Adipose tissue (tissue), 3 donors: Measurements from ENCODE around the gene PPP2R5B. TPM values are rescaled to one million over a fixed set of nuclear protein-coding genes. Genes with fewer than 3 reads are reported as not detected.

Experiments
- H3K27ac ChIP-seq: one replicate; pipeline ENCODE4 v1.5.1; 2013; ENCODE audit warnings: low read depth, low read length
- WGBS, 3 donors: extraction: QIAGEN DNeasy Blood & Tissue Kit; methylation state at CpG; one replicate each; pipeline ENCODE4 v1.1.7; 2013; 5-methylcytosine and 5-hydroxymethylcytosine counted together
- polyA plus RNA-seq, 3 donors: library from polyadenylated mRNA; stranded (reverse); fragments of 200-250 nt; gene quantifications; one replicate each; pipeline ENCODE4 v1.2.3, GENCODE V29; 2013
- donor health status: healthy with polysubstance abuse.
- donor health status: Bipolar disorder and iron deficiency.
- donor health status: healthy.

Gene PPP2R5B
- polyA plus RNA-seq, 3 donors = 10.0 to 17.9 (median 13.0) TPM

DNA sequence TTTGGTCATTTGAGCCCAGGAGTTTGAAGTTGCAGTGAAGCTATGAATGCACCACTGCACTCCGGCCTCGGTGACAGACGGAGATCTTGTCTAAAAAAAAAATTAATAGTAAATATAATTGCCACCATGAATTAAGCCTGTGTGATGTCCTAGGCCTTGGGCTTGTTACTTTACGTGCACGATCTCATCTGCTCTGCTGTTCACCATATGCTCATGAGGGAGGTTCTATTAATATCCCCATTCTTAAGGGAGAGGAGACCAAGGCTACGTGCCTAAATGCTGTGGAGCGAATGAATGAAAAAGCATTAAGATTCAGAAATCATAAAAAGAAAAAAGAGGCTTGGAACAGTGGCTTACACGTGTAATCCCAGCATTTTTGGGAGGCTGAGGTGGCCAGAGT, 4.9 kb upstream of the PPP2R5B start:
- no peak overlapping the region for H3K27ac ChIP-seq
- 82 to 88% (median 86%) methylated on average over 8 of the region's 8 CpGs for WGBS, 3 donors

- H3K27ac ChIP-seq = no peak overlapping the region
- 73 to 85% (median 83%) methylated on average over 2 of the region's 2 CpGs for WGBS, 3 donors
These were observed 4.4 kb upstream of the PPP2R5B start for GRCh38 chr11:64920124-64920523.

DNA sequence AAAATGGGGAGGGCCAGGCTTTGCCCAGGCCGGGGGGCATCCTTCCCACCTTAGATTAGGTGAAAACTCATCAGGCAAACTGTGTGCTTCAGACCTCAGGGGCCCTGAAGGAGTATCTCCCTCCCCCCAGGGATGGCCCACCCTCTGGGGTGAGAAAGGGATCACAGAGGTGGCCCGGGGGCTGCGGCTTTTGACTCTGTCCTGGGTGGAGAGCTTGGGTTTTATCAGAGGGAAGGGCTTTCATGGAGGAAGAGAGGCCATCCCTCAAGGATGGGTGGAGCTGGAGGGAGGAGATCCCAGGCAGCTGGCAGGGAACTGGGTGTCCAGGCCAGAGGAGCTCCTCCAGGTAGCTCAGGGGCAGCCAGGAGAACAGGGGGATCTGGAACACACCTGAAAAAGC, 3.1 kb upstream of the PPP2R5B start:
- WGBS, 3 donors = 53 to 63% (median 54%) methylated on average over 3 of the region's 3 CpGs
- no peak overlapping the region for H3K27ac ChIP-seq

- H3K27ac ChIP-seq = no peak overlapping the region
- WGBS, 3 donors = 91 to 94% (median 92%) methylated on average over 11 of the region's 11 CpGs
These were observed 1.3 kb upstream of the PPP2R5B start for GRCh38 chr11:64923151-64923661.

DNA sequence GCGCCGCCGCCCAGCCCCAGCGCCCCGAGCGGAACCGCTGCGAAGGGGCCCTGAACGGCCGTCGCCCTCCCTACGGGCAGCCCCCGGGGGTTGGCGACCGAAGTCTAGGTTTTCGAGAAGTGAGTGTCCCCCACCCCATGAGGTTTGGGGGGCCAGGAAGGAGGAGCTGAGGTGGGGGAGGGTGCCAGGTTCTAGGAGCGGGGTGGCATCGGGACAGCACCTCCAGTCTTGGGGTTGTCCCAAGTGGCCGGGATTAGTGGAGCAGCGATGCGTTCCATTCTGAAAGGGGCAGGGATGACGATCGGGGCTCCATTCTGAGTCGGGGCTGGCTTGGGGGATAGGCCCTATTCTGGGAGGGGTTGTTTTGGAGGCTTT, 408 bp downstream of the PPP2R5B start:
- H3K27ac ChIP-seq = peak overlapping the region; percentile 83
- WGBS, 3 donors = 0 to 1% (median 0%) methylated on average over 23 to 24 of the region's 24 CpGs

GRCh38 chr11:64925536-64926436, 1.3 kb downstream of the PPP2R5B start:
- WGBS, 3 donors = 40 to 69% (median 66%) methylated on average over 22 to 24 of the region's 24 CpGs
- H3K27ac ChIP-seq = no peak overlapping the region

- no peak overlapping the region for H3K27ac ChIP-seq
- WGBS, 3 donors = 68 to 77% (median 76%) methylated on average over 21 to 22 of the region's 22 CpGs
These were observed 2.2 kb downstream of the PPP2R5B start for GRCh38 chr11:64926689-64927088.

DNA sequence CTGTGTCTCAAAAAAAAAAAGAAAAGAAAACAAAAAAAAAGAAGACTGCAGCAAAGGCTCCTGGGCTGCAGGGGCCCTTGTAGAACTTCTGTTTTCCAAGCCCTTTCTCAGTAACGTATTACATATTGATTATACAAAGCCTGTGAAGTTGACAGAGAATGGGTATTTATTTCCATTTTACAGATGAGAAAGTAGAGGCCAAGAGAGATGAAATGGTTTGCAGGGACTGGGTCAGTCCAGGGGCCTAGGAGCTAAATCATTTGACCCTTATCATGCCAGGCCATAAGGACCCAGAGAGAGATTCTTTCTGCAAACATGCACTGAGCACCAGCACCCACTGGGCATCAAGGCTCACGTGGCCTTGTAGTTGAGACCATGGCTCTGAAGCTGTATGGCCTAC, 4.5 kb downstream of the PPP2R5B start:
- no peak overlapping the region for H3K27ac ChIP-seq
- WGBS, 3 donors = 93 to 98% (median 94%) methylated on average over 2 of the region's 2 CpGs

DNA sequence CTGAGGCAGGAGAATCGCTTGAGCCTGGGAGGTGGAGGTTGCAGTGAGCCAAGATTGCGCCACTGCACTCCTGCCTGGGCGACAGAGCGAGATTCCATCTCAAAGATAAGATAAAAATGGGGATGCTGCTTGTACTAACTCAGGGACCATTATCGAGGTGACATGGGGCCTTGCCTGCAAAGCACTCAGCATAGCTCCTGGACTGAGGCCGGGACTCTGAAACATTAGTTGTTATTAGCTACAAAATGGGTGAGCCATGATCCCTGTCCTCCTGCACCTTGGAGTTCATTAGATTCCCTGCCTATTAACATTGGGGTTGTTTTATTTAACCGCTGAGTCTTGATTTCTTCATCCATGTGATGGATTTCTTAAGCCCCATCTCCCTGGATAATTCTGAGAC, 5.1 kb downstream of the PPP2R5B start:
- 88 to 95% (median 95%) methylated on average over 7 of the region's 7 CpGs for WGBS, 3 donors

DNA sequence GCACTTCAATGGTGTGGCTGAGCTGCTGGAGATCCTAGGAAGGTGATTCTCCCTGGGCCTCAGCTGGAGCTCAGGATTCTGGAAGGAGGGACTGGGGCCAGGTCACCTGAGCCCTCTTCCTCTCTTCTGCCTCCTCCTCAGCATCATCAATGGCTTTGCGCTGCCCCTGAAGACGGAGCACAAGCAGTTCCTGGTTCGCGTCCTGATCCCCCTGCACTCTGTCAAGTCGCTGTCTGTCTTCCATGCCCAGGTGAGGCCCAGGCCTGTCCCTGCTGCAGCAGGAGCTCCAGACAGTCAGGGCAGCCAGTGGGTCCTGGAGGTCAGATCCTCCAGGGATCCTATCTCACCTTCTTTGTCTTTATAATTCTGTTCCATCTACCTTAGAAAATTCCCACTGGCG, 5.9 kb downstream of the PPP2R5B start:
- 87 to 100% (median 96%) methylated on average over 6 of the region's 6 CpGs for WGBS, 3 donors
- H3K27ac ChIP-seq = no peak overlapping the region

More for the DNA sequence above, 5.1 kb downstream of the PPP2R5B start:
- no peak overlapping the region for H3K27ac ChIP-seq

GRCh38 chr11:64931290-64931689, 6.8 kb downstream of the PPP2R5B start:
- no peak overlapping the region for H3K27ac ChIP-seq
- 93 to 96% (median 95%) methylated on average over 7 of the region's 7 CpGs for WGBS, 3 donors

DNA sequence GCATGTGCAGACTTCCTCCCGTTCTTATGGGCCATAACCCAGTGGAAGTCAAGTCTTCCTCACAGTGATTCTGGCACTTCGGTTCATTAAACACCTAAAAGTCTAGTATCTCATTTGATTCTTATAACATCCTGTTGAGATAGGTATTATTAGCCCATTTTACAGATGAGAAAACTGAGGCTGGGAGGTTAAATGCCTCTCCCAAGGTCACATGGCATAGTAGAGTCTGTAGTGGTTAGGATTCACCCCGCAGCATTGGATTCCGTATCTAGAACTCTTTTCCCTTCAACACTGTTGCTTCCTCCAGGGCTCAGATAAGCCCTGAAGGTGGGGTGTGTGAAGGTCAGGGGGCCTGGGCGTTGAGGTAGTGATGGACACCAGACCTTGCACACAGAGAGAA, 7.8 kb downstream of the PPP2R5B start:
- no peak overlapping the region for H3K27ac ChIP-seq
- 92 to 95% (median 95%) methylated on average over 5 of the region's 5 CpGs for WGBS, 3 donors

- WGBS, 3 donors = 82 to 87% (median 87%) methylated on average over 10 to 12 of the region's 12 CpGs
- H3K27ac ChIP-seq = no peak overlapping the region
These were observed 8.9 kb downstream of the PPP2R5B start for GRCh38 chr11:64933213-64933934.

GRCh38 chr11:64933935-64934681, 9.6 kb downstream of the PPP2R5B start:
- no peak overlapping the region for H3K27ac ChIP-seq
- 70 to 89% (median 88%) methylated on average over 10 of the region's 10 CpGs for WGBS, 3 donors

DNA sequence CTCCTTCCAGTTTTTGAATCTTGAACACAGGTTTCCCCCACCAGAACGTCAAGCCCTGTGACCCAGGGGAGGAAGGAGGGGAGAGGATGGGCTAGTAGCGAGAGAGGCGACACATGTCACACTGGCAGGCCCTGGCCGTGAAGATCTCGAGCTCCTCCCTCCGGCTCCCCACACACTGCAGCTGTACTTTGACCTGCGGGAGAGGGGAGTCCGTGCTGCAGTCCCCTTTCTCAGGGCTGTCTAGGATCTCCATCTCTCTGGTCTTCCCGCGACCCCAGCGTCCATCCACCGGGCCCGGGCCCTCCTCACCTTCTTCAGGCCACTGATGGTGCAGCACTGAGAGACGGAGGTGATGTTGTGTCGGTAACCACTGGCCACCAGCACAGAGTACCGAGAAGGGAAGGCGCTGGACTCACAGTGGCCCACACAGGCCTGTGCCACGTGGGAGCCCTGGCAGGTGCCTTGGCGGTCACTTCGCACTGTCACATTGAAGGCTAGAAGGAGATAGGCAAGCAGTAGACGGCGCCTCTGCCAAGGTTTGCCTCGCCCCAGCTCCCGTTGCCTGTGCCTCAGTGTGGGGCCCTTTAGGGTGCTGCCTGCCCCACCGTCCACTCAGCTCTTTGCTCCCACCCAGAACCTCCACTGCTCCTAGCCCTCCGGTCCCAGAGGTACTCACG, 10.3 kb downstream of the PPP2R5B start:
- WGBS, 3 donors = 36 to 86% (median 77%) methylated on average over 26 to 27 of the region's 27 CpGs
- H3K27ac ChIP-seq = no peak overlapping the region

- H3K27ac ChIP-seq = no peak within 1 kb of the TSS
- 36 to 75% (median 66%) methylated on average over 14 of the region's 14 CpGs for WGBS, 3 donors
These were observed 11.0 kb downstream of the PPP2R5B start, which contains the start of gene GPHA2 for GRCh38 chr11:64935359-64936081. TSS of gene GPHA2 (minus strand) at chr11:64935893. CDS start at chr11:64935460, 433 bp downstream.

DNA sequence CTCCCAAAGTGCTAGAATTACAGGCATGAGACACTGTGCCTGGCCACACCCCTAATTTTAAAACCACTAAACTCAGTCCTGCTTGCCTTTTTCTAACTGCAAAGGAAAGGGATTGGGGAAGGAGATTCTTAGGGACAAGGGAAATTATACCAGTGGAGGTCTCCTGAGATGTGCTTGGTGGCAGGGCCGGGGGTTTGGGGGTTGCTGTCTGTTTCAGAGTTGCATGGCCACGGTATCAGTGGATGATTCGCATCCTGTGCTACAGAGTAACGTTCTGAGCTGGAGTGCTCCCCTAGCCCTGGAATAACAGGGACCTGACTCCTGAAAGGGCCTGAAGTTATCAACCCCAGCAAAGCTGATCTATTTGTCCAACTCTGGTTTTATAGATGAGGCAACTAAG, 12.1 kb downstream of the PPP2R5B start:
- H3K27ac ChIP-seq = no peak overlapping the region
- WGBS, 3 donors = 65 to 92% (median 76%) methylated on average over 4 of the region's 4 CpGs
